ENCODE data around the gene NR4A3. TPM values are rescaled to one million over a fixed set of nuclear protein-coding genes. Genes with fewer than 3 reads are reported as not detected.

The NR4A3 gene
- polyA plus RNA-seq, 1 donor = 0.18 TPM

- DNase-seq = no peak
These were observed 7.9 kb upstream of the NR4A3 start for GRCh38 chr9:99813739-99814138.

DNA sequence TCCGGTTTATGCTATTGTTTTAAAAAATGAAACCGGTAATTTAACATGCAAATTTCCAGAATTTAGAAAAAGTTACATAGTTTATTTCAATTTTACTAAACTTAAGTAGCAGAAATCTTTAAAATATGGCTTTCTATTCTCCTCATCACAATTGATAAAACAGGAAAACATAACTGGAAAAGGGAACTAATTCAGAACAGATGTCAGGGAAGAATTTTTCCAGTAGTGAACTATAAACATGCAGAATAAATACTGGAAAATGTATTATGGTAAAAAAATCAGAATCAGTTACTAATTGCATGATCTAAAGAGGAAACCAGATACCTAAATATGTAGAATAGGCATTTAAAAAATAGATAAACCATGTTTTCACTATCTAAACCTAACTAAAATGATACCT lies 7.3 kb upstream of the NR4A3 start:
- no peak for DNase-seq

- no peak for DNase-seq
These were observed 5.3 kb upstream of the NR4A3 start for GRCh38 chr9:99816392-99816791.

DNA sequence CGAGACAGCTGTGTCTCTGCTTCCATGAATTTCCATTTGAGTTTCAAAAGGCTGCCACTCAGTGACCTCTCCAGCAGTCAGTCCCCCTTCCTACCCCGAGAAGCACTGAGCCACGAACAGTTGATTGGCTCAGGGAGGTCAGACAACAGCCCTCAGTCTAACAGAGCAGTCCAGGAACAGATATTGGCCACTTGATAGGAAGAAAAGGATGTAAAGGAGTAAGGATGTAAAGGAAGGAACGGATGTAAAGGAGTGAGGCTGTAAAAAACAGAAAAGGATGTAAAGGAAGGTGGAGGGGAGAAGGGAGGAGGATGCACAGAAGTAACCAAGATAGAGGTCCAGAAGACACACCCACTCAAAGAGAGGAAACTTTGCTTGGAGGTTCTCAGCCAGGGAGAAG lies 3.2 kb upstream of the NR4A3 start:
- DNase-seq = no peak

DNA sequence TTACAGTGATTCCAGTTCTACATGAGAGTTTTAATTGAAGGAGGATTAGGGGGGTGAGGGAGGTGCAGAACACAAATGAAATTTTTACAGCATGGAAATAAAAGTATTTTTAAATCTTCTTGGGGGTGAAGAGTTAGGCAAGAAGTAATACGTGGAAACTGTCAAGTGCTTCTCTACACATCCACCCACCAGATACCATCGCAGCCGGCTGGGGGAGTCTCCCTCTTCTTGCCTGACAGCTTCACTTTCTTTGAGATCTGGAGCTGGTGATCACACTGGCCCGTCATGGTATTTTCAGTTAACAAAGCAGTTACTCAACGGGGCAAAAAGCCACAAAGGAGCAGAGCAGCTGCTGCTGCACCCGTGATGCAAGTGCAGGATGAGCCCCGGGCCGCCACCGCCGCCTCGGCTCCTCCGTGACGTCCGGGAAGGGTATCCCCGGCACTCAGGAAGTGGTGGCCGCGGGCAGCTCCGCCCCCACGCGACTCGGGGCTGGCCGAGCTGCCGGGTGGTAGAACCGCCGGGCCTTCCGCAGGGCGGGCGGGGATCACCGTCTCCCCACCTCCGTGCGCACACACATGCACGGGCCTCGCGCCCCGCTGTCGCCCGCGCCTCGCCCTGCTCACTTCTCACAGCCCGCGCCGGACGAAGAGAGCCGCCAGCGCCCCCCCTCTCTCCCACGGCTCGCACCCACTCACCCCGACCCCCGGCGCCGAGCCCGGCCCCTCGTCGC lies 2.4 kb upstream of the NR4A3 start:
- DNase-seq = peak; percentile 58

DNA sequence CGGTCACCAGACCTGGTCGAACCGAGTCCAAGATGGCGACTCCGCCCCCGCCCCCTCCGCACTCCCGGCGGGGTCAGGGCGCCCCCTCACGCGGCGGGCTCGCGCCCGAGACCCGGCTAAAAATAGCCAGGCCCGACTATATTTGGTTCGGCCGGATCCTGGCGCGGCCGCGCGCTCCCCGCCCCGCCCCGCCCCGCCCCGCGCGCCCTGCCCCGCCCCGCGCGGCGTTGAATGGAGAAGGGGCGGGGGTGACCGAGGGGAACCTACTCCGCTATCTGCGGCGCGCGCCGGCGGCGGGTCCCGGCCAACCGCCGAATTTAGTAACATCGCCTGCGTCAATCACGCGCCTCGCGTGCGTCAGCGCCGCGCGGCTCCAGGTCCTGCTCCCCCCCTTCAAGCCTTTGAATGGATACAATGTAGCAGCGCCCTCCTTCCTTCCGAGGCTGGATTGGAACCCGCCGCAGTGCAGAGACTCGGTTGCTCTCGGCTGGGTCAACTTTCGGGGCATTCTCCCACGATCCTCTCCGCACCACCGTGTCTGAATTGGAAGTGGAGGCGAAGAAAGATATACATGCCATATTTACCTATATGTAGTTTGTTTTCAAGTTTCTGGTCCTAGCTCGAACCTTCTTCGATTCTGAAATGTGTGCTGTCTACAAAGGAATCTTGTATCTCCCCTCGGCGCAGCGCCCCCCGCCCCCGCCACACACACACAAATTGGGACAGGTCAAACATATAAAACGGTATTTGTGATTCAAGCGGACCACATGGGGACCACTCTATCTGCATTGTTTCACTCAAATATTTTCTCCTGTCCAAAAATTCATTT lies 1.6 kb upstream of the NR4A3 start:
- DNase-seq = peak; percentile 87

- DNase-seq = peak; percentile 65
These were observed 845 bp upstream of the NR4A3 start for GRCh38 chr9:99820685-99821395.

- DNase-seq = peak; percentile 49
These were observed 572 bp downstream of the NR4A3 start for GRCh38 chr9:99822109-99822805.

GRCh38 chr9:99822806-99823591 lies 1.3 kb downstream of the NR4A3 start:
- no peak for DNase-seq

DNA sequence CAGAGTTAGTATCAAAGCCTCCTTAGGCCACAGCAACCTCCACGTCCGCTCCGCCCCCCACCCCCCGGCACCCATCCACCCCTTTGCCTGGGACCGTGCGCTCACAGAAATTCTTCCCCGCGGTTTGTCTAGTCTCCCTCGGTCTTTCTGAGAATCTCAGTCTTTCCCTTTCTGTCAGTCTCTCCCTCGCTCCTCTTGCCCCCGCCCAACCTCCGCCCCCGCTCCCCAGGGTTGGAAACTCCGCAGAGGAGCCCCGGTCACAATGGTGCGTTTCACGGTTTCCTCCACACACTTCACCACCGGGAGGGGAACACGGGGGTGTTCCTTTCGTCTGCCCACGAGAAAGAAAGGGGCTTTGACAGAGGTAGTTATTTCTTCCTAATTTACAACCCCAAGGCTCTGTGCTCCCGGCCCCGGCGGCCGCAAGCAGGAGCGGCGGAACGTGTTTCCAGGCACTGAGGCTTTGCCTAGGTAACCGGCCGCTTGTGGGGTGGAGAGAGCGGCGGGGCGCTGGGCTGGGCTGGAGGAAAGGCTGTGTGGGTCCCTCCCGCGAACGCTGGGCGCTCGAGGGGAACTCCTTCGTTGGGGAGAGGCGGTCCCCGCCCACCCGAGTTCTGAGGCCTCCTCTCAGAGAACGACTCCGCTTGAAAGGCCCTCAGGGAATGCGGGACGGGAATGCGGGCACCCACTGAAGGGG lies 2.1 kb downstream of the NR4A3 start:
- DNase-seq = no peak

GRCh38 chr9:99824378-99825171 lies 2.9 kb downstream of the NR4A3 start:
- peak; percentile 52 for DNase-seq

DNA sequence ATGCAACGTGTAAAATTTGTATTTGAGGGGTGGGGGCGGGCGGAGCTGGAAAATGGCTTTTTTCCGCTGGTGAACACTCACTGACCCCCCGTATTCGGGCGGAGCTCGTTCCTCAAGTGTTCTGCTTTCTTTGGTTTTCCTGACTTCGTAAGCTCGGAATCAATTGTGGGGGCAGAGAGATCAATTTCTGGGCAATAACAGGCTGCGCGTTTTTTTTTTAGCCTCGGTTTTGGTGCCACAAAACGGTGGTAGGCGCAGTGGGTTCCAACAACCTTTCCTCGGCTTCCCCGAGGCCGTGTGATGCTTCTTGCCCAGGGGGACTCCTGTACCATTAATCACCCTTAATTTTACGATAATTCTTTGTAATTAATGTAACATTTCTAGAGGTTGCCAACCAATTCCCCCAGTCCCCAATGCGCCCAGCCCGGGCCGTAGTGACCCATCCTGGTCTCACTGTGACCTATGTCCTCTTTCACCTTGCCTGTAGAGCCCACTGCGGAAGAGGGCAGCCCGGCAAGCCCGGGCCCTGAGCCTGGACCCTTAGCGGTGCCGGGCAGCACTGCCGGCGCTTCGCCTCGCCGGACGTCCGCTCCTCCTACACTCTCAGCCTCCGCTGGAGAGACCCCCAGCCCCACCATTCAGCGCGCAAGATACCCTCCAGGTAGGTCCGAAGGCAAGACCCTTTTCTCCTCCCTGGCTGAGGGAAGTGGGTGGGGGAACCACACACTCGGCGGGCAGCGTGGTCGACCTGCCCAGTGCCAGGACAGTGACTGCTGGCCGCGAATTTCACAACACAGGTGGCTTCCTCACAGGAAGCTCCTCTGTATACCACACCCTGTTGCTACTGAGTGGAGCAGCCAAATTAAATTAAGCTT lies 3.7 kb downstream of the NR4A3 start:
- DNase-seq = no peak

DNA sequence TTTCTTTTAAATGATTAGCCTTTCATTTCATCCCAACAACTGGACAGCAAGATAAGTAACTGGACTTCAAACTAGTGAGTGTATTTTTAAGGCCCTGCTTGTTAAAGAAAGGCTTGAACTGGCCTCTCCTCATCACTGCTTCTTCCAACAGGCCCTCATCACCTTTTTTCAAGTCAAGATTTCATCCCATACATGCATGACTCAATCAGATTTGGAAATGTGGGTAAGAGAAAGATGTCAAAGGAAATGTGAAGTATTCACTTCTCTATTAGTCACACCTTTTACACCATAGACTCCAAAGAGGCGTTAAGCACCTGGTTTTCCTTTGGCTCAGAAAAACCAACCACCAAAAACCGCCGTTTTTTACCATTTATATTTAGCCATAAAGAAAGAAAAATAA lies 4.9 kb downstream of the NR4A3 start:
- no peak for DNase-seq

- no peak for DNase-seq
These were observed 5.6 kb downstream of the NR4A3 start for GRCh38 chr9:99827244-99827643.

DNA sequence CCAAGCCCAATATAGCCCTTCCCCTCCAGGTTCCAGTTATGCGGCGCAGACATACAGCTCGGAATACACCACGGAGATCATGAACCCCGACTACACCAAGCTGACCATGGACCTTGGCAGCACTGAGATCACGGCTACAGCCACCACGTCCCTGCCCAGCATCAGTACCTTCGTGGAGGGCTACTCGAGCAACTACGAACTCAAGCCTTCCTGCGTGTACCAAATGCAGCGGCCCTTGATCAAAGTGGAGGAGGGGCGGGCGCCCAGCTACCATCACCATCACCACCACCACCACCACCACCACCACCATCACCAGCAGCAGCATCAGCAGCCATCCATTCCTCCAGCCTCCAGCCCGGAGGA lies 6.3 kb downstream of the NR4A3 start:
- DNase-seq = no peak

- DNase-seq = no peak
These were observed 6.9 kb downstream of the NR4A3 start for GRCh38 chr9:99828417-99829176.

- no peak for DNase-seq
These were observed 10.3 kb downstream of the NR4A3 start for GRCh38 chr9:99831857-99832557.

DNA sequence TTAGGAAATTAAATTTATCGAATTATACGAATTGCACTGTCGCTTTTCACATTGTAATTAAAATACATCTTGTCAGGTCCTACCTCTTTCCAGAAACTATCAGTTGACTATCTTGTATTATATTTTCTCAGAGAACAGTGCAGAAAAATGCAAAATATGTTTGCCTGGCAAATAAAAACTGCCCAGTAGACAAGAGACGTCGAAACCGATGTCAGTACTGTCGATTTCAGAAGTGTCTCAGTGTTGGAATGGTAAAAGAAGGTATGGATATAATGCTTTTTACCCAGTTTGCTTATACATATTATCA lies 10.8 kb downstream of the NR4A3 start:
- DNase-seq = no peak

Measured in left kidney (tissue), 2 donors.